ENCODE results near the gene RAB25.

RAB25 gene

DNA sequence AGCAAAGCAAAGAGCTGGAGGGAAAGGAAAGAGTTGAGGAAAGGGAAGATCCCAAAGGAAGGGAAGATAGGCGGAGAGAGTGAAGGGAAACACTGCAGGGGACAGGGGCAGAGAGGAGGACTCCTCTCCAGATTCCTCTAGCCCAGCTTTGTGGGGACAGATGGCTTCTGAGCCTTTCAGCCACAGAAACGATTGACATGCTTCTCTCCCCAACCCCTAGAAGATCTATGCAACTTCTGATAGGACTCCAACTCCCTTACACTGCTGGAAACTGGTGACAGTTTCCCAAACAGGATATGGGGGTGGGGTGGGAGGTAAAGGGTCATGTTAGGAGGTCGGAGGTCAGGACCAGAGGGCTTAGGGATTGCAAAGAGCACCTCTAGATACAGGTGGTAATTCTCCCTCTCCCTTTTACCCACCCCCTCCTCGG is 14.8 kb downstream of the RAB25 start:
- ChIA-PET POLR2A (no interaction called here), CTCF (interaction anchor here (0.7 to 1.7 kb wide), 4 partner anchors 10 to 66 kb away, joined by 3 to 11 read pairs (median 4); no protein-coding TSS in a partner anchor)
- TF ChIP-seq ZNF366 (tag by site-specific recombination; conservative IDR thresholded peaks at IDR 0.05) (peak; percentile 64), IKZF3 (tag by site-specific recombination; IDR thresholded peaks at IDR 0.05) (0 out of 2 replicates have a peak, but pooled peaks have one; percentile 52), ZNF138 (tag by site-specific recombination; IDR thresholded peaks at IDR 0.05; ENCODE audit: borderline replicate concordance) (no peak), SCRT2 (tag by site-specific recombination; IDR thresholded peaks at IDR 0.05) (no peak), BCL11B (tag by site-specific recombination; IDR thresholded peaks at IDR 0.05; ENCODE audit: low read depth) (peak; percentile 88), PRDM1 (tag by site-specific recombination; IDR thresholded peaks at IDR 0.05) (peak; percentile 97)
- H3K27ac ChIP-seq (ENCODE audit: extremely low read depth, low read depth, low read length), result no peak overlapping the region
- H3K4me3 ChIP-seq (ENCODE audit: low read depth, low read length), result no peak overlapping the region
- H3K4me1 ChIP-seq (ENCODE audit: control insufficient read depth, insufficient read depth, low read length), result peaks cover 7% of the 10 kb centered on the region; the same call in 1 of the 2 replicates
- H3K9me3 ChIP-seq (ENCODE audit: control insufficient read depth, insufficient read depth, low read depth, low read length), result no peaks in the 10 kb centered on the region
- peaks cover 0 to 26% of the 10 kb centered on the region in 2 experiments; a peak in 1 of 3 replicates for H3K36me3 ChIP-seq (ENCODE audit: control insufficient read depth in 2 of 2, insufficient read depth in 1 of 2, low read length in 2 of 2)

GRCh38 chr1:156076609-156077429 is 15.9 kb downstream of the RAB25 start:
- Histone ChIP-seq H3K4me3 (ENCODE audit: low read depth, low read length) (no peak overlapping the region), H3K36me3 (ENCODE audit: control insufficient read depth in 2 of 2, insufficient read depth in 1 of 2, low read length in 2 of 2) (peaks cover 0 to 26% of the 10 kb centered on the region in 2 experiments; a peak in 1 of 3 replicates), H3K9me3 (ENCODE audit: control insufficient read depth, insufficient read depth, low read depth, low read length) (no peaks in the 10 kb centered on the region), H3K27ac (ENCODE audit: extremely low read depth, low read depth, low read length) (no peak overlapping the region), H3K4me1 (ENCODE audit: control insufficient read depth, insufficient read depth, low read length) (peaks cover 10% of the 10 kb centered on the region)
- ChIA-PET CTCF (interaction anchor here (0.7 kb wide), 1 partner anchor 67 kb away, joined by 3 read pairs; no protein-coding TSS in a partner anchor), POLR2A (no interaction called here)
- TF ChIP-seq KLF8 (tag by site-specific recombination; IDR thresholded peaks at IDR 0.05) (0 out of 2 replicates have a peak, but pooled peaks have one; percentile 32), ZNF391 (tag by site-specific recombination; IDR thresholded peaks at IDR 0.05; ENCODE audit: borderline replicate concordance, low read depth) (no peak), ZNF518A (tag by site-specific recombination; conservative IDR thresholded peaks at IDR 0.05; ENCODE audit: low read depth) (no peak), ZNF610 (tag by site-specific recombination; IDR thresholded peaks at IDR 0.05; ENCODE audit: borderline replicate concordance) (no peak), ZNF600 (tag by site-specific recombination; IDR thresholded peaks at IDR 0.05) (peak; percentile 16; the same call in 1 of the 2 replicates), KLF9 (tag by site-specific recombination; IDR thresholded peaks at IDR 0.05; ENCODE audit: low read depth) (peak; percentile 43; the same call in 1 of the 2 replicates), ZNF239 (tag by site-specific recombination; IDR thresholded peaks at IDR 0.05) (no peak), ZNF677 (tag by site-specific recombination; IDR thresholded peaks at IDR 0.05) (no peak)
- TF ChIP-seq, protein P1, sequence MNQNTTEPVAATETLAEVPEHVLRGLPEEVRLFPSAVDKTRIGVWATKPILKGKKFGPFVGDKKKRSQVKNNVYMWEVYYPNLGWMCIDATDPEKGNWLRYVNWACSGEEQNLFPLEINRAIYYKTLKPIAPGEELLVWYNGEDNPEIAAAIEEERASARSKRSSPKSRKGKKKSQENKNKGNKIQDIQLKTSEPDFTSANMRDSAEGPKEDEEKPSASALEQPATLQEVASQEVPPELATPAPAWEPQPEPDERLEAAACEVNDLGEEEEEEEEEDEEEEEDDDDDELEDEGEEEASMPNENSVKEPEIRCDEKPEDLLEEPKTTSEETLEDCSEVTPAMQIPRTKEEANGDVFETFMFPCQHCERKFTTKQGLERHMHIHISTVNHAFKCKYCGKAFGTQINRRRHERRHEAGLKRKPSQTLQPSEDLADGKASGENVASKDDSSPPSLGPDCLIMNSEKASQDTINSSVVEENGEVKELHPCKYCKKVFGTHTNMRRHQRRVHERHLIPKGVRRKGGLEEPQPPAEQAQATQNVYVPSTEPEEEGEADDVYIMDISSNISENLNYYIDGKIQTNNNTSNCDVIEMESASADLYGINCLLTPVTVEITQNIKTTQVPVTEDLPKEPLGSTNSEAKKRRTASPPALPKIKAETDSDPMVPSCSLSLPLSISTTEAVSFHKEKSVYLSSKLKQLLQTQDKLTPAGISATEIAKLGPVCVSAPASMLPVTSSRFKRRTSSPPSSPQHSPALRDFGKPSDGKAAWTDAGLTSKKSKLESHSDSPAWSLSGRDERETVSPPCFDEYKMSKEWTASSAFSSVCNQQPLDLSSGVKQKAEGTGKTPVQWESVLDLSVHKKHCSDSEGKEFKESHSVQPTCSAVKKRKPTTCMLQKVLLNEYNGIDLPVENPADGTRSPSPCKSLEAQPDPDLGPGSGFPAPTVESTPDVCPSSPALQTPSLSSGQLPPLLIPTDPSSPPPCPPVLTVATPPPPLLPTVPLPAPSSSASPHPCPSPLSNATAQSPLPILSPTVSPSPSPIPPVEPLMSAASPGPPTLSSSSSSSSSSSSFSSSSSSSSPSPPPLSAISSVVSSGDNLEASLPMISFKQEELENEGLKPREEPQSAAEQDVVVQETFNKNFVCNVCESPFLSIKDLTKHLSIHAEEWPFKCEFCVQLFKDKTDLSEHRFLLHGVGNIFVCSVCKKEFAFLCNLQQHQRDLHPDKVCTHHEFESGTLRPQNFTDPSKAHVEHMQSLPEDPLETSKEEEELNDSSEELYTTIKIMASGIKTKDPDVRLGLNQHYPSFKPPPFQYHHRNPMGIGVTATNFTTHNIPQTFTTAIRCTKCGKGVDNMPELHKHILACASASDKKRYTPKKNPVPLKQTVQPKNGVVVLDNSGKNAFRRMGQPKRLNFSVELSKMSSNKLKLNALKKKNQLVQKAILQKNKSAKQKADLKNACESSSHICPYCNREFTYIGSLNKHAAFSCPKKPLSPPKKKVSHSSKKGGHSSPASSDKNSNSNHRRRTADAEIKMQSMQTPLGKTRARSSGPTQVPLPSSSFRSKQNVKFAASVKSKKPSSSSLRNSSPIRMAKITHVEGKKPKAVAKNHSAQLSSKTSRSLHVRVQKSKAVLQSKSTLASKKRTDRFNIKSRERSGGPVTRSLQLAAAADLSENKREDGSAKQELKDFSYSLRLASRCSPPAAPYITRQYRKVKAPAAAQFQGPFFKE (tag by site-specific recombination; IDR thresholded peaks at IDR 0.05; ENCODE audit: borderline replicate concordance), result no peak
- TF ChIP-seq, protein P2, sequence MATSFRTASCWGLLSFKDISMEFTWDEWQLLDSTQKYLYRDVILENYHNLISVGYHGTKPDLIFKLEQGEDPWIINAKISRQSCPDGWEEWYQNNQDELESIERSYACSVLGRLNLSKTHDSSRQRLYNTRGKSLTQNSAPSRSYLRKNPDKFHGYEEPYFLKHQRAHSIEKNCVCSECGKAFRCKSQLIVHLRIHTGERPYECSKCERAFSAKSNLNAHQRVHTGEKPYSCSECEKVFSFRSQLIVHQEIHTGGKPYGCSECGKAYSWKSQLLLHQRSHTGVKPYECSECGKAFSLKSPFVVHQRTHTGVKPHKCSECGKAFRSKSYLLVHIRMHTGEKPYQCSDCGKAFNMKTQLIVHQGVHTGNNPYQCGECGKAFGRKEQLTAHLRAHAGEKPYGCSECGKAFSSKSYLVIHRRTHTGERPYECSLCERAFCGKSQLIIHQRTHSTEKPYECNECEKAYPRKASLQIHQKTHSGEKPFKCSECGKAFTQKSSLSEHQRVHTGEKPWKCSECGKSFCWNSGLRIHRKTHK (tag by site-specific recombination; IDR thresholded peaks at IDR 0.05), result no peak

All from HEK293 (cell line).